GM12872 (cell line): ENCODE results near the gene DYNC2I2.

Source experiments
- TF ChIP-seq, protein P1 (sequence below): IDR thresholded peaks from 3 replicates; pipeline ENCODE4 v1.5.1; 2011; ENCODE audit warnings: low read depth, mild to moderate bottlenecking, low read length, moderate library complexity; ENCODE audit not compliant: insufficient read depth

The DYNC2I2 gene

GRCh38 chr9:128656416-128657343 lies at the start of gene DYNC2I2:
DYNC2I2 (minus strand) TSS chr9:128656847; CDS start chr9:128656726, 121 bp downstream.
- TF ChIP-seq, protein P1, sequence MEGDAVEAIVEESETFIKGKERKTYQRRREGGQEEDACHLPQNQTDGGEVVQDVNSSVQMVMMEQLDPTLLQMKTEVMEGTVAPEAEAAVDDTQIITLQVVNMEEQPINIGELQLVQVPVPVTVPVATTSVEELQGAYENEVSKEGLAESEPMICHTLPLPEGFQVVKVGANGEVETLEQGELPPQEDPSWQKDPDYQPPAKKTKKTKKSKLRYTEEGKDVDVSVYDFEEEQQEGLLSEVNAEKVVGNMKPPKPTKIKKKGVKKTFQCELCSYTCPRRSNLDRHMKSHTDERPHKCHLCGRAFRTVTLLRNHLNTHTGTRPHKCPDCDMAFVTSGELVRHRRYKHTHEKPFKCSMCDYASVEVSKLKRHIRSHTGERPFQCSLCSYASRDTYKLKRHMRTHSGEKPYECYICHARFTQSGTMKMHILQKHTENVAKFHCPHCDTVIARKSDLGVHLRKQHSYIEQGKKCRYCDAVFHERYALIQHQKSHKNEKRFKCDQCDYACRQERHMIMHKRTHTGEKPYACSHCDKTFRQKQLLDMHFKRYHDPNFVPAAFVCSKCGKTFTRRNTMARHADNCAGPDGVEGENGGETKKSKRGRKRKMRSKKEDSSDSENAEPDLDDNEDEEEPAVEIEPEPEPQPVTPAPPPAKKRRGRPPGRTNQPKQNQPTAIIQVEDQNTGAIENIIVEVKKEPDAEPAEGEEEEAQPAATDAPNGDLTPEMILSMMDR: no peak

GRCh38 chr9:128706045-128706444 lies 49.4 kb upstream of the DYNC2I2 start:
- TF ChIP-seq, protein P1: no peak

DNA sequence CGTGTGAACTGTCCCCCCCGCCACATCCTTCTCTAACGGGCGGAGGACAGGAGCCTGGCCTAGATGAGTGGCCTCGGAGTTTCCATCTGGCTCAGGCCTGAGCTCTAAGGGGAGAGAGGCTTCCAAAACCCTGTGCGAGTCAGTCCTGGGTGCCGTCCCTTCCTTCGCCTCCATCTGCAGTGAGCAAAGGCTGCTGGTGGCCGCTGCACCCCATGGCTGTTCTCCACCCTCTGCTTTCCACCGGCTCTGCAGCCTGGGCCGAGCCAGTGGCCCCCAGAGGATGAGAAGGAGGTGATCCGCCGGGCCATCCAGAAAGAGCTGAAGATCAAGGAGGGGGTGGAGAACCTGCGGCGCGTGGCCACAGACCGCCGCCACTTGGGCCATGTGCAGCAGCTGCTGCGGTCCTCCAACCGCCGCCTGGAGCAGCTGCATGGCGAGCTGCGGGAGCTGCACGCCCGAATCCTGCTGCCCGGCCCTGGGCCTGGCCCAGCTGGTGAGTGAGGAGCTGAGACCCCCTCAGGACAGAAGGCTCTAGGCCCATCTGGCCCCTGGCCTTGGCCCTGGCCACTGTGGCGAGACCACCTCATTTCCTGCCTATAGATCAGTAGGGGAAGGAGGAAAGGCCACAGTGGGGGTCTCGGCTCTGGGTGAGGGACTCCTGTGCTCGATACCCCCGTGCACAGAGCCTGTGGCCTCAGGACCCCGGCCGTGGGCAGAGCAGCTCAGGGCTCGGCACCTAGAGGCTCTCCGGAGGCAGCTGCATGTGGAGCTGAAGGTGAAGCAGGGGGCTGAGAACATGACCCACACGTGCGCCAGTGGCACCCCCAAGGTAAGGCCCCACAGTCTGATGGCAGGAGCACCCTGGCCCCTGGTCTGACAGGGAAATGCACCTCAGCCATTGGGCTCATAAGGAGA lies 48.7 kb upstream of the DYNC2I2 start:
- TF ChIP-seq, protein P1: no peak

DNA sequence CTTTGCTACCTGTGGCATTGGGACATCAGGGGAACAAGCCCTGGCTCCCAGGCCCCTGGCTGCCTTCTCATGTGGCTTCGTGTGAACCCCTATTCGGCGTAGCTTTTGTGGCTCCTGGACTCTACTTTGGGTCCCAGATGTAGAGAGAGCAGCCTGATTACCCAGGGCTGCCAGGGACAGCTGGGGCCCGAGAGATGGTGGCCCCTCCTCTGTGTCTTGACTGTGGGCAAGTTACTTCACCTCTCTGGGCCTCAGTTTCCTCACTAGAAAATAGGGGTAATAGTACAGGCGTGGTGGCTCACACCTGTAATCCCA lies 47.7 kb upstream of the DYNC2I2 start:
- TF ChIP-seq, protein P1: no peak

- TF ChIP-seq, protein P1: no peak
Observed at GRCh38 chr9:128703616-128704355, 47.1 kb upstream of the DYNC2I2 start.

GRCh38 chr9:128702949-128703615 lies 46.4 kb upstream of the DYNC2I2 start:
- TF ChIP-seq, protein P1: no peak
